Chondrocyte (in vitro differentiated cells): ENCODE results near the gene PLEKHG4B. TPM values are rescaled to one million over a fixed set of nuclear protein-coding genes. Genes with fewer than 3 reads are reported as not detected.
A peak's percentile ranks its signal among the peaks of the same experiment; 100 is the strongest.

Experiments used
- DNase-seq: peaks from one replicate; pipeline ENCODE4 v3.0.0; 2021; ENCODE audit warnings: mixed read lengths, low spot score
- H3K27ac Mint-ChIP-seq: one replicate; pipeline ENCODE4 v1.8.0; 2021; ENCODE audit warnings: mild to moderate bottlenecking, moderate library complexity, mixed read lengths; ENCODE audit not compliant: unreplicated experiment
- H3K27me3 Mint-ChIP-seq: 2 replicates; pipeline ENCODE4 v1.8.0; 2021; ENCODE audit warnings: low read depth, mixed read lengths
- H3K36me3 Mint-ChIP-seq: 2 replicates; pipeline ENCODE4 v1.8.0; 2021; ENCODE audit warnings: low read depth, mixed read lengths
- H3K4me1 Mint-ChIP-seq: 2 replicates; pipeline ENCODE4 v1.8.0; 2021; ENCODE audit warnings: low read depth, mild to moderate bottlenecking, mixed read lengths
- H3K4me3 Mint-ChIP-seq: one replicate; pipeline ENCODE4 v1.8.0; 2021; ENCODE audit warnings: mild to moderate bottlenecking, moderate library complexity, mixed read lengths; ENCODE audit not compliant: unreplicated experiment
- H3K9me3 Mint-ChIP-seq: 2 replicates; pipeline ENCODE4 v1.8.0; 2021; ENCODE audit warnings: low read depth, mixed read lengths
- CTCF ChIP-seq: fragments of 200-600 bp; sonication (generic); IDR thresholded peaks from 2 replicates; pipeline ENCODE4 v1.5.0; 2021; ENCODE audit warnings: antibody characterized with exemption, mild to moderate bottlenecking, moderate library complexity
- total RNA-seq: library from RNA; stranded (reverse); gene quantifications from 3 replicates; pipeline ENCODE4 v1.2.1, GENCODE V29; 2021

PLEKHG4B gene
- total RNA-seq, 1 donor from 2014 or later, result 2.0 TPM

- TF ChIP-seq CTCF, result no peak
- Mint-ChIP-seq H3K27me3 (peaks cover 4% of the 10 kb centered on the region), H3K27ac (no peak overlapping the region), H3K9me3 (peaks cover 28% of the 10 kb centered on the region), H3K4me3 (no peak overlapping the region), H3K36me3 (peaks cover 19% of the 10 kb centered on the region), H3K4me1 (peaks cover 23% of the 10 kb centered on the region)
- DNase-seq, result no peak
Observed at GRCh38 chr5:126806-127205, 34.8 kb downstream of the PLEKHG4B start.

- TF ChIP-seq CTCF, result no peak
- H3K27ac Mint-ChIP-seq, result no peak overlapping the region
- DNase-seq, result no peak
- peaks cover 24% of the 10 kb centered on the region for H3K9me3 Mint-ChIP-seq
- peaks cover 3% of the 10 kb centered on the region for H3K27me3 Mint-ChIP-seq
- H3K4me1 Mint-ChIP-seq, result peaks cover 23% of the 10 kb centered on the region
- no peak overlapping the region for H3K4me3 Mint-ChIP-seq
- peaks cover 17% of the 10 kb centered on the region for H3K36me3 Mint-ChIP-seq
Observed at GRCh38 chr5:127886-128285, 35.9 kb downstream of the PLEKHG4B start.

- Mint-ChIP-seq H3K9me3 (peaks cover 23% of the 10 kb centered on the region), H3K4me1 (peaks cover 23% of the 10 kb centered on the region), H3K27ac (no peak overlapping the region), H3K4me3 (no peak overlapping the region), H3K36me3 (peaks cover 16% of the 10 kb centered on the region), H3K27me3 (peaks cover 2% of the 10 kb centered on the region)
- no peak for DNase-seq
- no peak for TF ChIP-seq CTCF
Observed at GRCh38 chr5:128446-128845, 36.5 kb downstream of the PLEKHG4B start.

GRCh38 chr5:129148-129547, 37.2 kb downstream of the PLEKHG4B start:
- DNase-seq, result no peak
- Mint-ChIP-seq H3K4me1 (peaks cover 23% of the 10 kb centered on the region), H3K36me3 (peaks cover 11% of the 10 kb centered on the region), H3K9me3 (peaks cover 16% of the 10 kb centered on the region), H3K27me3 (no peaks in the 10 kb centered on the region), H3K27ac (no peak overlapping the region), H3K4me3 (no peak overlapping the region)
- TF ChIP-seq CTCF, result no peak

GRCh38 chr5:129820-130219, 37.9 kb downstream of the PLEKHG4B start:
- peaks cover 10% of the 10 kb centered on the region for H3K36me3 Mint-ChIP-seq
- H3K27ac Mint-ChIP-seq, result peak overlapping the region; percentile 54
- no peaks in the 10 kb centered on the region for H3K27me3 Mint-ChIP-seq
- peaks cover 23% of the 10 kb centered on the region for H3K4me1 Mint-ChIP-seq
- H3K4me3 Mint-ChIP-seq, result no peak overlapping the region
- peaks cover 11% of the 10 kb centered on the region for H3K9me3 Mint-ChIP-seq
- TF ChIP-seq CTCF, result no peak
- DNase-seq, result no peak
